IMR-90 (cell line): ENCODE results near the gene PANX1. TPM values are rescaled to one million over a fixed set of nuclear protein-coding genes. Genes with fewer than 3 reads are reported as not detected.

ENCODE experiments used
- ATAC-seq: fragments of 200-7000 bp; cut with Tn5 transposase; 2 replicates; pipeline ENCODE4 v1.9.1; 2020; ENCODE audit warnings: low read depth, mild to moderate bottlenecking, moderate library complexity
- BruUV-seq: library from RNA; stranded (reverse); fragments of 400-500 nt; replicated peaks from 2 replicates; lab custom pipeline; 2021; lab: Mats Ljungman, UMichigan
- CTCF ChIA-PET: fragments of 300-600 bp; formaldehyde crosslinking; extraction: SDS; loops from one replicate; lab custom pipeline; 2021; ENCODE audit warnings: antibody characterized with exemption; lab: Yijun Ruan, JAX
- POLR2A ChIA-PET: fragments of 300-600 bp; sonication (Branson Sonifier 250); formaldehyde crosslinking; loops from one replicate; lab custom pipeline; 2022; ENCODE audit warnings: antibody characterized with exemption; ENCODE audit not compliant: unreplicated experiment; lab: Charles Lee
- DNase-seq: peaks from one replicate; pipeline ENCODE4 v3.0.0; 2013
- H2AFZ ChIP-seq: replicated peaks from 2 replicates; pipeline ENCODE3; 2013; ENCODE audit warnings: low read length, mild to moderate bottlenecking; ENCODE audit not compliant: poor library complexity
- H2AK5ac ChIP-seq: 2 replicates; pipeline ENCODE4 v1.6.1; 2013; ENCODE audit warnings: low read depth, low read length, inconsistent platforms
- H2AK9ac ChIP-seq: replicated peaks from 2 replicates; pipeline ENCODE3; 2013; ENCODE audit warnings: mild to moderate bottlenecking, low read depth, low read length, moderate library complexity; ENCODE audit not compliant: poor library complexity
- H2BK120ac ChIP-seq: 2 replicates; pipeline ENCODE4 v1.6.1; 2013; ENCODE audit warnings: low read depth, low read length, inconsistent platforms
- H2BK15ac ChIP-seq: 3 replicates; pipeline ENCODE4 v1.6.1; 2013; ENCODE audit warnings: low read depth, low read length, inconsistent platforms
- H2BK20ac ChIP-seq: 2 replicates; pipeline ENCODE4 v1.6.1; 2013; ENCODE audit warnings: low read depth, mild to moderate bottlenecking, inconsistent platforms, low read length, moderate library complexity
- H2BK5ac ChIP-seq: 2 replicates; pipeline ENCODE4 v1.6.1; 2013; ENCODE audit warnings: mild to moderate bottlenecking, low read depth, low read length, inconsistent platforms; ENCODE audit not compliant: poor library complexity, severe bottlenecking
- H3K14ac ChIP-seq: replicated peaks from 2 replicates; pipeline ENCODE4 v1.6.1; 2013; ENCODE audit warnings: low read depth, low read length, inconsistent platforms
- H3K18ac ChIP-seq: 2 replicates; pipeline ENCODE4 v1.6.1; 2013; ENCODE audit warnings: low read depth, low read length, control low read depth
- H3K23ac ChIP-seq: 2 replicates; pipeline ENCODE4 v1.6.1; 2013; ENCODE audit warnings: low read depth, low read length, inconsistent platforms
- H3K27ac ChIP-seq: 2 replicates; pipeline ENCODE4 v1.5.1; 2013; ENCODE audit warnings: mild to moderate bottlenecking, control low read depth, low read length; ENCODE audit not compliant: insufficient read depth
- H3K27me3 ChIP-seq: 2 replicates; pipeline ENCODE4 v1.6.1; 2013; ENCODE audit warnings: low read length; ENCODE audit not compliant: control insufficient read depth, insufficient read depth
- H3K36me3 ChIP-seq: 2 replicates; pipeline ENCODE4 v1.6.1; 2013; ENCODE audit warnings: low read length, mixed read lengths; ENCODE audit not compliant: control insufficient read depth, insufficient read depth
- H3K4ac ChIP-seq: 2 replicates; pipeline ENCODE4 v1.6.1; 2013; ENCODE audit warnings: low read depth, low read length, inconsistent platforms
- H3K4me1 ChIP-seq: 2 replicates; pipeline ENCODE4 v1.6.1; 2013; ENCODE audit warnings: low read length, mixed read lengths; ENCODE audit not compliant: control insufficient read depth, insufficient read depth
- H3K4me2 ChIP-seq: 2 replicates; pipeline ENCODE4 v1.6.1; 2013; ENCODE audit warnings: low read depth, mild to moderate bottlenecking, control low read depth, low read length, moderate library complexity
- H3K4me3 ChIP-seq: 2 replicates; pipeline ENCODE4 v1.5.1; 2013; ENCODE audit warnings: low read depth, mild to moderate bottlenecking, control low read depth, low read length, moderate library complexity; ENCODE audit not compliant: insufficient read depth
- H3K56ac ChIP-seq: 2 replicates; pipeline ENCODE4 v1.6.1; 2013; ENCODE audit warnings: low read length, inconsistent platforms; ENCODE audit not compliant: insufficient read depth; ENCODE audit errors: extremely low read depth
- H3K79me1 ChIP-seq, 2 experiments: 2 replicates each; pipeline ENCODE4 v1.6.1; 2013; ENCODE audit warnings: low read length in 2 of 2, inconsistent platforms in 1 of 2, low read depth in 1 of 2
- H3K9ac ChIP-seq: 2 replicates; pipeline ENCODE4 v1.6.1; 2013; ENCODE audit warnings: low read depth, low read length, control low read depth
- H3K9me1 ChIP-seq: 2 replicates; pipeline ENCODE4 v1.6.1; 2013; ENCODE audit warnings: low read length, inconsistent platforms; ENCODE audit not compliant: insufficient read depth
- H3K9me3 ChIP-seq: 2 replicates; pipeline ENCODE4 v1.6.1; 2013; ENCODE audit warnings: low read length; ENCODE audit not compliant: control insufficient read depth, insufficient read depth
- H4K20me1 ChIP-seq: 2 replicates; pipeline ENCODE4 v1.6.1; 2013; ENCODE audit warnings: low read length, inconsistent platforms; ENCODE audit not compliant: insufficient read depth
- H4K5ac ChIP-seq: 2 replicates; pipeline ENCODE4 v1.6.1; 2013; ENCODE audit warnings: mild to moderate bottlenecking, low read depth, low read length, control low read depth
- H4K8ac ChIP-seq, 2 experiments: 2 replicates each; pipeline ENCODE4 v1.6.1; 2013; ENCODE audit warnings: low read depth in 2 of 2, low read length in 2 of 2, control low read depth in 1 of 2, inconsistent platforms in 1 of 2
- H4K91ac ChIP-seq: 2 replicates; pipeline ENCODE4 v1.6.1; 2013; ENCODE audit warnings: low read depth, low read length, inconsistent platforms; ENCODE audit not compliant: insufficient read depth
- CEBPB ChIP-seq: IDR thresholded peaks from 2 replicates; pipeline ENCODE4 v1.6.1; 2012; ENCODE audit warnings: low read depth, low read length, improper control_type of control experiment
- FOS ChIP-seq: fragments of 150-350 bp; IDR thresholded peaks from 2 replicates; pipeline ENCODE4 v1.6.1; 2016; ENCODE audit warnings: low read depth, low read length
- MAFK ChIP-seq: IDR thresholded peaks from 2 replicates; pipeline ENCODE4 v1.6.1; 2012; ENCODE audit warnings: low read depth, low read length, improper control_type of control experiment
- MAZ ChIP-seq: IDR thresholded peaks from 2 replicates; pipeline ENCODE4 v1.6.1; 2012; ENCODE audit warnings: low read depth, mild to moderate bottlenecking, low read length, improper control_type of control experiment, moderate library complexity, borderline replicate concordance
- NFE2L2 ChIP-seq: fragments of 150-350 bp; IDR thresholded peaks from 2 replicates; pipeline ENCODE4 v1.6.1; 2016; ENCODE audit warnings: low read depth, mild to moderate bottlenecking, low read length
- RAD21 ChIP-seq: IDR thresholded peaks from 2 replicates; pipeline ENCODE4 v1.6.1; 2012; ENCODE audit warnings: low read length, improper control_type of control experiment
- RCOR1 ChIP-seq: IDR thresholded peaks from 2 replicates; pipeline ENCODE4 v1.6.1; 2012; ENCODE audit warnings: mild to moderate bottlenecking, low read length, improper control_type of control experiment; ENCODE audit not compliant: insufficient replicate concordance
- SMC3 ChIP-seq: fragments of 150-350 bp; IDR thresholded peaks from 2 replicates; pipeline ENCODE4 v1.6.1; 2016; ENCODE audit warnings: low read depth, mild to moderate bottlenecking, antibody characterized with exemption, low read length, moderate library complexity
- WGBS, 2 experiments: methylation state at CpG; one replicate each; pipeline versions ENCODE4 v1.1.5 to v1.1.7; 2013; ENCODE audit warnings: missing lambda C conversion rate in 2 of 2; ENCODE audit not compliant: insufficient read length in 1 of 2; ENCODE audit errors: extremely low coverage in 2 of 2; 5-methylcytosine and 5-hydroxymethylcytosine counted together
- dilution Hi-C: fragments of 300-500 bp; cut with HindIII; formaldehyde crosslinking; loops from one replicate; pipeline ENCODE4 v1.14.3; 2018; ENCODE audit warnings: low sequenced_read_pairs; ENCODE audit not compliant: unreplicated experiment
- in situ Hi-C: fragments of 300-500 bp; cut with MboI; formaldehyde crosslinking; loops from 3 replicates; pipeline ENCODE4 v1.14.3; 2019; ENCODE audit warnings: low sequenced_read_pairs, inconsistent platforms, mixed read lengths
- intact Hi-C: fragments of 100-400 bp; cut with micrococcal nuclease; formaldehyde crosslinking; loops from 2 replicates; pipeline ENCODE4 v1.10.0; 2022
- polyA plus RNA-seq, 3 experiments: library from polyadenylated mRNA; depleted of rRNA; stranded (reverse); fragments of >200 nt; gene quantifications; 2 replicates each; pipeline ENCODE4 v1.2.3, GENCODE V29; 2012; ENCODE audit warnings: low replicate concordance in 1 of 3
- total RNA-seq: library from RNA; depleted of rRNA; stranded (reverse); fragments of >200 nt; gene quantifications from 2 replicates; pipeline ENCODE4 v1.2.3, GENCODE V29; 2012
- TF ChIP-seq, protein P1 (sequence below): fragments of 150-350 bp; IDR thresholded peaks from 2 replicates; pipeline ENCODE4 v1.6.1; 2016; ENCODE audit warnings: low read depth, mild to moderate bottlenecking, low read length, moderate library complexity, borderline replicate concordance

The PANX1 gene
- total and polyA plus RNA-seq, 2 of the 4 experiments (the other 2 are of a cell fraction), result 29.8 to 70.8 TPM

DNA sequence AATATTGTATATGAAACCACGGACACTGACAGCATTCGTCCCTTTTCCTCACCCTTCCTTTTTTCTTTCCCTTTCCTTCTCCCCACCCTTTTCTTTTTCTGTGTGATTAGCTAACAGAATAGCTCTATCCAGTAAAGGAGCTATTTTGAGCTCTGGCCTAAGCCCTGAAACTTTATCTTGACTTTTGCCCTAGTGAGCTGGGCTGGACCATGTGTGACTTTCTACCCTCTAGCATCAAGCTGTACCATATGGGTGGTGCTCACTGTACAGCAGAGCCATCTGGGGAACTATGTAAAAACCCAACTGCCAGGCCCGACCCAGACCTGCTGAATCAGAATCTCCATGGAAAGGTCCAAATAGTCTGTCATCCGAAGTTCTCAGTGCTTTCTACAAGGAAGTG lies 21.9 kb upstream of the PANX1 start:
- no peak overlapping the region for H3K4me3 ChIP-seq
- H3K27me3 ChIP-seq, result peaks cover 2% of the 10 kb centered on the region; the same call in 1 of the 2 replicates
- H2BK120ac ChIP-seq, result no peak overlapping the region
- ChIA-PET CTCF (interaction anchor here (0.6 kb wide), 1 partner anchor 214 kb away, joined by 7 read pairs; no protein-coding TSS in a partner anchor), POLR2A (no interaction called here)
- H4K5ac ChIP-seq, result no peak overlapping the region
- in situ Hi-C loops, result no loop called here
- no peak overlapping the region for H3K56ac ChIP-seq
- H3K4me2 ChIP-seq, result no peak overlapping the region
- no peak overlapping the region for H3K27ac ChIP-seq
- no peak overlapping the region for H3K4ac ChIP-seq
- H2BK5ac ChIP-seq, result no peak overlapping the region
- no peaks in the 10 kb centered on the region for H3K9me3 ChIP-seq
- no peaks in the 10 kb centered on the region for H3K4me1 ChIP-seq
- no peaks in the 10 kb centered on the region for H3K9me1 ChIP-seq
- ATAC-seq (no peak), DNase-seq (no peak)
- H3K79me1 ChIP-seq, result no peaks in the 10 kb centered on the region
- TF ChIP-seq, protein P1, sequence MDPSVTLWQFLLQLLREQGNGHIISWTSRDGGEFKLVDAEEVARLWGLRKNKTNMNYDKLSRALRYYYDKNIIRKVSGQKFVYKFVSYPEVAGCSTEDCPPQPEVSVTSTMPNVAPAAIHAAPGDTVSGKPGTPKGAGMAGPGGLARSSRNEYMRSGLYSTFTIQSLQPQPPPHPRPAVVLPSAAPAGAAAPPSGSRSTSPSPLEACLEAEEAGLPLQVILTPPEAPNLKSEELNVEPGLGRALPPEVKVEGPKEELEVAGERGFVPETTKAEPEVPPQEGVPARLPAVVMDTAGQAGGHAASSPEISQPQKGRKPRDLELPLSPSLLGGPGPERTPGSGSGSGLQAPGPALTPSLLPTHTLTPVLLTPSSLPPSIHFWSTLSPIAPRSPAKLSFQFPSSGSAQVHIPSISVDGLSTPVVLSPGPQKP, result no peak
- no peak for TF ChIP-seq FOS
- TF ChIP-seq CEBPB, result no peak
- TF ChIP-seq MAFK, result no peak
- no peak for TF ChIP-seq NFE2L2
- TF ChIP-seq RCOR1, result no peak
- no peak for TF ChIP-seq MAZ
- TF ChIP-seq SMC3, result no peak
- TF ChIP-seq RAD21, result no peak
- no peak overlapping the region for H3K18ac ChIP-seq
- no peaks in the 10 kb centered on the region for H3K36me3 ChIP-seq
- no peak overlapping the region for H4K8ac ChIP-seq
- dilution Hi-C loops, result no loop called here
- no TSS peak for BruUV-seq
- H4K91ac ChIP-seq, result no peak overlapping the region
- no peak overlapping the region for H2BK15ac ChIP-seq
- H4K20me1 ChIP-seq, result no peaks in the 10 kb centered on the region
- H2AK9ac ChIP-seq, result no peak overlapping the region
- intact Hi-C loops, result no loop called here
- no peak overlapping the region for H3K9ac ChIP-seq
- no peak overlapping the region for H3K14ac ChIP-seq
- H2BK20ac ChIP-seq, result no peak overlapping the region
- no peak overlapping the region for H2AFZ ChIP-seq
- H2AK5ac ChIP-seq, result no peak overlapping the region
- H3K23ac ChIP-seq, result no peak overlapping the region
- no CpG with 5 or more reads among the region's 4 CpGs for WGBS, 2 experiments
